Retinal pigment epithelial cell (primary cell): ENCODE data around the gene RCC2.

Source experiments
- DNase-seq: peaks from one replicate; pipeline ENCODE4 v3.0.0-alpha.2; 2010; ENCODE audit warnings: low read depth
- H3K4me3 ChIP-seq: 2 replicates; pipeline ENCODE4 v1.5.1; 2011; ENCODE audit warnings: mild to moderate bottlenecking, low read length, control low read depth, moderate library complexity
- TF ChIP-seq, protein P1 (sequence below): conservative IDR thresholded peaks from 2 replicates; pipeline ENCODE4 v1.5.1; 2011; ENCODE audit warnings: low read depth, low read length, control low read depth, inconsistent platforms

RCC2 gene

DNA sequence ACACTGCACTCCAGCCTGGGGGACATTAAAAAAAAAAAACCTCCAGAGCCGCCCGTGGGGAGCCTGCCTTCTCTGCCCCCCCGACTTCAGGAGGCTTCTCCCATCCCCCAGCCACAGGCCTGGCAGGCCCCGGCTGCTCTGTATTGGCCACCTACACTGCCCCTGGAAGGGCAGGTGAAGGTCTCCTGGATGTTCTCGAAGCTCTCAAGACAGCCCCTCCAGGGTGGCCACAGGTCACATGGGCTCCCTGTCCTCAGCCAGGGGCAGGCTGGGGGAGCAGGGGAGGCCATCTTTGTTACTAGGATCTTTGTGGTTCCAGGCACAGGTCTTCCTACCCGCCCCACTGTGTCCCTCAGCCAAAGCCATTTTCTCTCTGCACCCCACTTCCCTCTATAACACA, 34.7 kb downstream of the RCC2 start:
- no peak overlapping the region for H3K4me3 ChIP-seq
- TF ChIP-seq, protein P1, sequence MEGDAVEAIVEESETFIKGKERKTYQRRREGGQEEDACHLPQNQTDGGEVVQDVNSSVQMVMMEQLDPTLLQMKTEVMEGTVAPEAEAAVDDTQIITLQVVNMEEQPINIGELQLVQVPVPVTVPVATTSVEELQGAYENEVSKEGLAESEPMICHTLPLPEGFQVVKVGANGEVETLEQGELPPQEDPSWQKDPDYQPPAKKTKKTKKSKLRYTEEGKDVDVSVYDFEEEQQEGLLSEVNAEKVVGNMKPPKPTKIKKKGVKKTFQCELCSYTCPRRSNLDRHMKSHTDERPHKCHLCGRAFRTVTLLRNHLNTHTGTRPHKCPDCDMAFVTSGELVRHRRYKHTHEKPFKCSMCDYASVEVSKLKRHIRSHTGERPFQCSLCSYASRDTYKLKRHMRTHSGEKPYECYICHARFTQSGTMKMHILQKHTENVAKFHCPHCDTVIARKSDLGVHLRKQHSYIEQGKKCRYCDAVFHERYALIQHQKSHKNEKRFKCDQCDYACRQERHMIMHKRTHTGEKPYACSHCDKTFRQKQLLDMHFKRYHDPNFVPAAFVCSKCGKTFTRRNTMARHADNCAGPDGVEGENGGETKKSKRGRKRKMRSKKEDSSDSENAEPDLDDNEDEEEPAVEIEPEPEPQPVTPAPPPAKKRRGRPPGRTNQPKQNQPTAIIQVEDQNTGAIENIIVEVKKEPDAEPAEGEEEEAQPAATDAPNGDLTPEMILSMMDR: no peak
- DNase-seq: no peak

DNA sequence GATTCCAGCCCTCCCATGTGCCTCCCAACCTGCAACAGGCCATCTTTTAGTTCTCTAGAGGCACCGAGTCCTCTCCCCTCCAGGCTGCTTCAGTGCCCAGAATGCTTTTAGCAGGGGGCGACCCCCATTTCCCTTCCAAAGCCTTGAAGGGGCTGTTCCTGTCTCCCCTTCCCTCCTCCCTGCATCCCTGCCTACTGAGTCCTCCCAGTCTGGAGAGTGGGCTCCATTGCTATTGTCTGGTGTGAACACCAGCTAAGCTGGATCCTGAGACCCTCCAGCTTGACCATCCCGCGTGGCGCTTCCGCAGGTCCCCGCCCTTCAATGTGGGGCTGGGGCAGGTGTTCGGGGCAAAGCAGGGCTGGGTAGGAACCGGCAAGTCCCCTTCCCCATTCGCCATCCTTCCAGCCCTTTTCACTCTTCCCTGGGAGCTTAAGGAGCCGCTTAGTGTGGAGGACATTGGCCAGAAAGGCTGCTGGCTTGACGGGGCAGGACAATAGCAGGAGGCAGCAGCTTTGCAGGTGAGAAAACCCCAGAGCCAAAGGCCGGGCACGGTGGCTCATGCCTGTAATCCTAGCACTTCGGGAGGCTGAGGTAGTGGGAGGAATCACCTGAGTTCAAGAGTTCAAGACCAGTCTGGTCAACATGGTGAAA, 35.3 kb downstream of the RCC2 start:
- no peak overlapping the region for H3K4me3 ChIP-seq
- no peak for DNase-seq
- TF ChIP-seq, protein P1: no peak

DNA sequence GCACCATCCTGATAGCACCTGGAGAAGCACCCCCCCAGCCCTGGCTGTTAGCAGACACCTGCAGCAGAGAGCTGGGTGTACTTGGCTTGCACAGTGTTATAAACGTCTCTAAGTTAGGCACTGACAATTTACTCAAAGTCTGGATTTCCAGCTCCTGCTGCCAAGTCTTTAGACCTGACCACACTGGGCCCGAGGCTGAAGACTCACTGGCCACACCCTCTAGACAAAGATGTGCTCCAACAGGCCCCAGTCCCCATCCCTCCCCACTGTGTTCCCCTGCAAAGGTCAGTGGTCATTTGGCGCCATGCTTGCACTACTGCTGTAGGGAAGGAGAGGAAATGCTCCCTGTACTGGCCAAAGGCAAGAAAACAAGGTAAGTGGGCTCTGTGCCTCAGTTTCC, 36.4 kb downstream of the RCC2 start:
- no peak for DNase-seq
- H3K4me3 ChIP-seq: no peak overlapping the region
- TF ChIP-seq, protein P1: no peak

DNA sequence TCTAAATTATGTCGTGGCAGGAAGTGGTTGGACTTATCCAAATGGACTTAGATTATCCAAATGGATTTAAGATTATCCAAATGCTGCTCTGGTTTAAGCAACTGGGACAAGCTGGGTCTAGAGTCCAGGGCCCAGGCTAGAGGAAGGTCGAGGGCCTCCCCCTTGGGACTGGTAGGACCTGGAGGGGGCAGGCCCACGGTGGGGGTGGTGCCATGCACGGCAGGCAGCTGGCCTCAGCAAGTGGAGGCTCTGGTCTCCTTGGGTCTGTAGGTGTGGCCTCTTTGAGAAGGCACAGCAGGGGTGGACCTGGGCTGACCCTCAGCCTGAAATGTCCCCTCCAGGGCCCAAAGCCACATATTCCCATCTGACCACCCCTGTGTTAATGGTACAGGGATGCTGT, 37.6 kb downstream of the RCC2 start:
- no peak overlapping the region for H3K4me3 ChIP-seq
- TF ChIP-seq, protein P1: no peak
- no peak for DNase-seq

DNA sequence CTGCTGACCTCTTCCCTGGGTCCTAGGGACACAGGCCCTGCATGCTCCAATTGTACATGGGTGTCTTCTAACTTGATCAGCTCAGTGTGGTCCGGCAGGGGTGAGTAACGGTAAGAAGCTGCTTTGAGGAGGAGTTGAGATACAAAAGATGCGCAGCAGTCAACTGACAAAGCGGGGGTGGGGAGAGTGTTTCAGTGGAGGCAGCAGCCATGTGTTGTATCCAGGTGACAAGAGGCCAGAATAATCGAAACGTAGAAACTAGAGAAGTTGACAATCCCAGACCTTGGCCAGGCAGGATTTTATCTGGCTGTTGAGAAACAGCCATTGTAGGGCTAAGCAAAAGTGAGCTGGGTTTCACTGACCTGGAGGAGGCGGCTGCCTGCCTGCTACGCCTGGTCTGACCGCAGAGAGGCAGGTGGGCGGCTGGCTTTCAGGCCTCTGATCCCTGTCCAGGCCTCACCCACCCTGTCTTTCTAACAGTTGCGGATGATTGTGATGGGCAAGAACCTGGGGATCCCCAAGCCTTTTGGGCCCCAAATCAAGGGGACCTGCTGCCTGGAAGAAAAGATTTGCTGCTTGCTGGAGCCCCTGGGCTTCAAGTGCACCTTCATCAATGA, 38.6 kb downstream of the RCC2 start:
- TF ChIP-seq, protein P1: no peak
- DNase-seq: no peak
- H3K4me3 ChIP-seq: no peak overlapping the region

DNA sequence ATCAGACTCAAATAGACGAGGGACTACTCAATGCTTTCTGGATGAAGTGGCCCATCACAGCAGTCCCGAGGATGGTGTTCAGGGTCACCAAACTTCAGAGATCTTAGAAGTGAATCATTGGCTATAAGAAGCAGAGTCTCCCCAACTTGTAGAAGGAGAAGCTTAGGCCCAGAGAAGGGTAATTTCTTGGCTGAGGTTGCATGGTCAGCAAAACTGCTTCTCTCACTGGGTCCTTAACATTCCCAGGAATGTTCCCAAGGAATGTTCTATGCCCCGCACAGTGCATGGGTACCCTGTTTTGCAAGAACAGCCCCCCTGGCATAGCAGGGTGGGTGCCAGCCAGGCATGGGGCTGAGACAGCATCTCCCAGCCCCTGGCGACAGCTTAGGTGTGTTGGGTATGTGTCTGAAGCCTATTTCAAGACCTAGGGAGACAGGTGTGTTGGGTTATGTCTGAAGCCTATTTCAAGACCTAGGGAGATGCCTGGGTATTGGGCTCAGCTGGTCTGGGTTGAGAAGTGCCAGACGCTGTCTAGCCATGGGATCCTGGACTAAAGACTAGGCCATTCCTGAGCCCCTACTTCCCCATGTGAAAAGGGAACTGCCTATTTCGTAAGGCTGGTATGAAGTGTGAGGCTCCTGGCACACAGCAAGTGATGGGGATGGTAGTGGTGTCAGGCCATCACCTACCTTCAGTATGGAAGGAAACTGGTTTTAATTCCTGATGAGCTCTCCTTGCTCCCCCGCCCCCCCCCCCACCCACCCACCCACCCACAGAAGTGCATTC, 41.4 kb downstream of the RCC2 start:
- DNase-seq: no peak
- TF ChIP-seq, protein P1: no peak
- H3K4me3 ChIP-seq: no peak overlapping the region

DNA sequence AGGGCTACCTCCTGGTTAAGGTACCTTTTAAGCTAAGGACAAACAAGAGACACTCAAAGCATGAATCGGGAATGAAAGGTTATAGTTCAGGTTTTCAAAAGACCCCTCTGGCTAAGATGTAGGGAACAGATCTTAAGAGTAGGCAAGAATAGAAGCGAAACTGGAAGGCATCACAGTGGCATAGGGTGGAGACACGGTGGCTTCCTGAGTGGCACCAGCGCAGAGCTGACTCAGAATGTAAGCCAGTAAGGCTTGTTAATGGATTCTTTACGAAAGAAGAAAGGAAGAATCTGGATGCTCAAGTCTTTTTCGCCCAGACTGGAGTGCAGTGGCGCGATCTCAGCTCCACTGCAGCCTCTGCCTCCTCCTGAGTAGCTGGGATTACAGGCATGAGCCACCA, 46.2 kb downstream of the RCC2 start:
- H3K4me3 ChIP-seq: no peak overlapping the region
- DNase-seq: no peak
- TF ChIP-seq, protein P1: no peak
